Measurements from ENCODE around the gene OR8G1.

The OR8G1 gene

DNA sequence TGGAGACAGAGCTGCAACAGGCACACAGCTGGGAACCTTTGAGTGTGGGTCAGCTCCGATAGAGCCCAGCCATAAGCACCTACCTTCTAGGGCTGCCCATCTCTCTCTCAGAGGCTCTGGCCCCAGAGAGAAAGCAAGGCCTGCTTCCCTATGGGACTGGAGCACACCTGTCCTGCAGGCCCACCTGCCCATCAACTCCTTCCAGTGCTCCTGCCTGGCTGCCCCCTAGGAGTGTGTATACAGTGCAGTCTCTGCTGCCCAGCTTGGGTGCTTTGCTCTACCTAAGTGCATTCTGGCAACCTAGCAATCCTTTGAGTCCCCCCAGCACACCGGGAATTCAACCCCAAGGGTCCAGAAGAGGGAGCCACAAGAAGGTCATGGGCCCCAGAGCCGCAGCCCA lies 36.3 kb downstream of the OR8G1 start:
- TF ChIP-seq, protein P1, sequence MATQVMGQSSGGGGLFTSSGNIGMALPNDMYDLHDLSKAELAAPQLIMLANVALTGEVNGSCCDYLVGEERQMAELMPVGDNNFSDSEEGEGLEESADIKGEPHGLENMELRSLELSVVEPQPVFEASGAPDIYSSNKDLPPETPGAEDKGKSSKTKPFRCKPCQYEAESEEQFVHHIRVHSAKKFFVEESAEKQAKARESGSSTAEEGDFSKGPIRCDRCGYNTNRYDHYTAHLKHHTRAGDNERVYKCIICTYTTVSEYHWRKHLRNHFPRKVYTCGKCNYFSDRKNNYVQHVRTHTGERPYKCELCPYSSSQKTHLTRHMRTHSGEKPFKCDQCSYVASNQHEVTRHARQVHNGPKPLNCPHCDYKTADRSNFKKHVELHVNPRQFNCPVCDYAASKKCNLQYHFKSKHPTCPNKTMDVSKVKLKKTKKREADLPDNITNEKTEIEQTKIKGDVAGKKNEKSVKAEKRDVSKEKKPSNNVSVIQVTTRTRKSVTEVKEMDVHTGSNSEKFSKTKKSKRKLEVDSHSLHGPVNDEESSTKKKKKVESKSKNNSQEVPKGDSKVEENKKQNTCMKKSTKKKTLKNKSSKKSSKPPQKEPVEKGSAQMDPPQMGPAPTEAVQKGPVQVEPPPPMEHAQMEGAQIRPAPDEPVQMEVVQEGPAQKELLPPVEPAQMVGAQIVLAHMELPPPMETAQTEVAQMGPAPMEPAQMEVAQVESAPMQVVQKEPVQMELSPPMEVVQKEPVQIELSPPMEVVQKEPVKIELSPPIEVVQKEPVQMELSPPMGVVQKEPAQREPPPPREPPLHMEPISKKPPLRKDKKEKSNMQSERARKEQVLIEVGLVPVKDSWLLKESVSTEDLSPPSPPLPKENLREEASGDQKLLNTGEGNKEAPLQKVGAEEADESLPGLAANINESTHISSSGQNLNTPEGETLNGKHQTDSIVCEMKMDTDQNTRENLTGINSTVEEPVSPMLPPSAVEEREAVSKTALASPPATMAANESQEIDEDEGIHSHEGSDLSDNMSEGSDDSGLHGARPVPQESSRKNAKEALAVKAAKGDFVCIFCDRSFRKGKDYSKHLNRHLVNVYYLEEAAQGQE (IDR thresholded peaks at IDR 0.05; ENCODE audit: insufficient read depth in 1 of 2, low read depth in 2 of 2, low read length in 2 of 2), result no peak
- TF ChIP-seq POLR2AphosphoS5 (IDR thresholded peaks at IDR 0.05; ENCODE audit: low read depth, low read length), result no peak
- no peak for TF ChIP-seq SIN3A (IDR thresholded peaks at IDR 0.05; ENCODE audit: borderline replicate concordance, insufficient read depth, low read length)
- TF ChIP-seq FOXP2 (optimal IDR thresholded peaks at IDR 0.05; ENCODE audit: borderline replicate concordance, extremely low read depth, extremely low read length, insufficient read depth), result no peak
- no peak for TF ChIP-seq TAF1 (IDR thresholded peaks at IDR 0.05; ENCODE audit: borderline replicate concordance, insufficient read depth, low read length)

DNA sequence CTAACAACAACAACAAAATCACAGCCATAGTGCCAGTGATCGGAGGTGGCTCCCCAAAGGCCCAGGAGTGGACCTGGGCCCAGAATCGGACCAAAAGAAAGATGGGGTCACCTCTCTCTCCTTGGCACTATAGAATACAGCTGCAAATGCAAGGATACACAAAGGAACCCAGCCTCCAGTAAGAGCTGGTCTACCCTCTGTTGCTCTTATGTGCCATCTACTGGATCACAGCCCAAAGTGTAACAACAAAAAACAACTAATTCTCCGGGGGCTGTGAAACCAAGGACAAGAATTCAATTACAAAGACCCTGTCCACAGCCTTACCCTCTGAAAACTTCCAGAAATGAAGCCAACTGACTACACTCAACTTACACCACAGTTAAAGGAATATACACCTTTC lies 36.9 kb downstream of the OR8G1 start:
- TF ChIP-seq TAF1 (IDR thresholded peaks at IDR 0.05; ENCODE audit: borderline replicate concordance, insufficient read depth, low read length), result no peak
- TF ChIP-seq SIN3A (IDR thresholded peaks at IDR 0.05; ENCODE audit: borderline replicate concordance, insufficient read depth, low read length), result no peak
- TF ChIP-seq FOXP2 (optimal IDR thresholded peaks at IDR 0.05; ENCODE audit: borderline replicate concordance, extremely low read depth, extremely low read length, insufficient read depth), result no peak
- TF ChIP-seq, protein P1 (IDR thresholded peaks at IDR 0.05; ENCODE audit: insufficient read depth in 1 of 2, low read depth in 2 of 2, low read length in 2 of 2), result no peak
- TF ChIP-seq POLR2AphosphoS5 (IDR thresholded peaks at IDR 0.05; ENCODE audit: low read depth, low read length), result no peak

DNA sequence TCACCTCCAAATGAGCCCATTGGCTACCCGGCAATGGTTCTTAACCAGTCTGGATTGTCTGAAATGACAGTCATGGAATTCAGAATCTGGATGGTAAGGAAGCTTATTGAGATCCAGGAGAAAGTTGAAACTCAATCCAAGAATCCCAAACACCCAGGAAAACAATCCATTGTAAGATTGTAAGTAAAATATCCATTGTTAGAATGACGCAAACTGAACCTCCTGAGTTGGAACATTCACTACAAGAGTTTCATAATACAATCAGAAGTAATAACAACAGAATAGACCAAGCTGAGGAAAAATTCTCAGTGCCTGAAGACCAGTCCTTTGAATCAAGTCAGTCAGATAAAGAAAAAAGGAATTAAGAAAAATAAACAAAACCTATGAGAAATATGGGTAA lies 37.4 kb downstream of the OR8G1 start:
- no peak for TF ChIP-seq FOXP2 (optimal IDR thresholded peaks at IDR 0.05; ENCODE audit: borderline replicate concordance, extremely low read depth, extremely low read length, insufficient read depth)
- TF ChIP-seq SIN3A (IDR thresholded peaks at IDR 0.05; ENCODE audit: borderline replicate concordance, insufficient read depth, low read length), result no peak
- TF ChIP-seq, protein P1 (IDR thresholded peaks at IDR 0.05; ENCODE audit: insufficient read depth in 1 of 2, low read depth in 2 of 2, low read length in 2 of 2), result no peak
- no peak for TF ChIP-seq TAF1 (IDR thresholded peaks at IDR 0.05; ENCODE audit: borderline replicate concordance, insufficient read depth, low read length)
- TF ChIP-seq POLR2AphosphoS5 (IDR thresholded peaks at IDR 0.05; ENCODE audit: low read depth, low read length), result no peak

DNA sequence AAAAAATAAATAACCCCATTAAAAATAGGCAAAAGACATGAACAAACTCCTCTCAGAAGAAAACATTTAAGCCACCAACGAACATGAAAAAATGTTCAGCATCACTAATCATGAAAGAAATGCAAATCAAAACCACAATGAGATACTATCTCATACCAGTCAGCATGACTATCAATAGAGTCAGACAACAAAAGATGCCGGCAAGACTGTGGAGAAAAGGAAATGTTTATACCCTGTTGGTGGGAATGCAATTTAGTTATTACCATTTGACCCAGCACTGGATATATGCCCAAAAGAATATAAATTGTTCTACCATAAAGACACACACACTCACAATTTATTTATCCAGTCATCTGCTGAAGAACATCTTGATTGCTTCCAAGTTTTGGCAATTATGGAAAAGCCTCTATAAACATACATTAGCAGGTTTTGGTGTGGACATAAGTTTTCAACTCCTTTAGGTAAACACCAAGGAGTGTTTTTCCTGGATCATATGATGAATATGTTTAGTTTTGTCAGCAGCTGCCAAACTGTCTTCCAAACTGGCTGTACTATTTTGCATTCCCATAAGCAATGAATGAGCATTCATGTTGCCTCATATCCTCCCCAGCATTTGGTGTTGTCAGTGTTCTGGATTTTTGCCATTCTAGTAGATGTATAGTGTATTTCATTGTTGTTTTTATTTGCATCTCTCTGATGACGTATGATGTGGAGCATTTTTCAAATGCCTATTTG lies 44.9 kb downstream of the OR8G1 start:
- TF ChIP-seq FOXP2 (optimal IDR thresholded peaks at IDR 0.05; ENCODE audit: borderline replicate concordance, extremely low read depth, extremely low read length, insufficient read depth), result no peak
- TF ChIP-seq SIN3A (IDR thresholded peaks at IDR 0.05; ENCODE audit: borderline replicate concordance, insufficient read depth, low read length), result peak; percentile 77; the same call in 1 of the 2 replicates
- no peak; the same call in 1 of the 2 replicates for TF ChIP-seq POLR2AphosphoS5 (IDR thresholded peaks at IDR 0.05; ENCODE audit: low read depth, low read length)
- TF ChIP-seq TAF1 (IDR thresholded peaks at IDR 0.05; ENCODE audit: borderline replicate concordance, insufficient read depth, low read length), result peak; percentile 65; the same call in 1 of the 2 replicates

DNA sequence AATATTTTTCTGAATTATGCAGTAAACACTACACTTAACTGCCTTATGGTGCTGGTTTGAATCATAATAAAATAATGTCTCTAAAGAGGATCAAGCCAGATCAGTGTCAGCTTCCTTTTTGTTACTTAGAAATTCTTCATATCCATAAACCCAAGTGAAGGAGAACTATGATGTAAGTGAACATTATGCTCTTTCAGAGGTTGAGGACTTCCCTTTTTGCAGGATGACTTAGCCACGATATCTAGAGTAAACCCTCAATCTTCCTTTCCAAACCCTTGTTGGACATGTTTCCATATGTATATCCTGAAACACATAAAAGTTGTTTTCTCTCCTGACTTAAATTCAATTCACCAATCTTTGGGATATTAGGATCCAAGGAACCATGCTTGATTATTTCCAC lies 53.8 kb downstream of the OR8G1 start:
- TF ChIP-seq TAF1 (IDR thresholded peaks at IDR 0.05; ENCODE audit: borderline replicate concordance, insufficient read depth, low read length), result no peak
- no peak for TF ChIP-seq SIN3A (IDR thresholded peaks at IDR 0.05; ENCODE audit: borderline replicate concordance, insufficient read depth, low read length)
- TF ChIP-seq, protein P1 (IDR thresholded peaks at IDR 0.05; ENCODE audit: insufficient read depth in 1 of 2, low read depth in 2 of 2, low read length in 2 of 2), result no peak
- no peak for TF ChIP-seq FOXP2 (optimal IDR thresholded peaks at IDR 0.05; ENCODE audit: borderline replicate concordance, extremely low read depth, extremely low read length, insufficient read depth)
- TF ChIP-seq POLR2AphosphoS5 (IDR thresholded peaks at IDR 0.05; ENCODE audit: low read depth, low read length), result no peak

All from PFSK-1 (cell line).